Glomerular visceral epithelial cell (primary cell): Measurements from ENCODE around the gene SLC7A1.

Experiments used
- DNase-seq: peaks from one replicate; pipeline ENCODE4 v3.0.0-alpha.2; 2016; ENCODE audit errors: extremely low spot score

Gene SLC7A1

GRCh38 chr13:29510651-29511084 is 84.8 kb downstream of the SLC7A1 start:
- no peak for DNase-seq

- DNase-seq: peak; percentile 8
Measured at GRCh38 chr13:29509999-29510589, 85.4 kb downstream of the SLC7A1 start.

GRCh38 chr13:29508876-29509252 is 86.6 kb downstream of the SLC7A1 start:
- no peak for DNase-seq

- DNase-seq: peak; percentile 83
Measured at GRCh38 chr13:29508130-29508875, 87.2 kb downstream of the SLC7A1 start.

GRCh38 chr13:29507356-29507755 is 88.1 kb downstream of the SLC7A1 start:
- DNase-seq: peak; percentile 80

DNA sequence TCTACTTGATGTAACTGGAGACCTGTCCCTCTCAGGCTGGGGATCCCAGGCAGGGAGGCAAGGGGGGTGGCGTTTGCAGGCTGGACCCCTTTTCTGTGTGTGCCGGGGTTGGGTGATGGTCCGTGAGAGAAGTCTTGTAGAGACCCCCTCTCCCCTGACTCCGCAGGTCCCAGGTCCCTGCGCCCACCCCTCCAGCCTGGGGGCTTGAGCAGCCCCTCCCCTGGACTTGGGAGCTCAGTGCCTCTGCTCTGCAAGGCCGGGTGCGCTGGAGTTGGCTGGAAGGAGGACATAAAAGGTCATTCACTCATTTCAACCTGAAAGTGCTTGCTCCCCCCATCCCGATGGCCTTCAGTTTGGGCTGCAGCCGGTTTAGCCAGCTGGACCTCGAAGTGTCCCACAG is 89.5 kb downstream of the SLC7A1 start:
- DNase-seq: no peak

DNA sequence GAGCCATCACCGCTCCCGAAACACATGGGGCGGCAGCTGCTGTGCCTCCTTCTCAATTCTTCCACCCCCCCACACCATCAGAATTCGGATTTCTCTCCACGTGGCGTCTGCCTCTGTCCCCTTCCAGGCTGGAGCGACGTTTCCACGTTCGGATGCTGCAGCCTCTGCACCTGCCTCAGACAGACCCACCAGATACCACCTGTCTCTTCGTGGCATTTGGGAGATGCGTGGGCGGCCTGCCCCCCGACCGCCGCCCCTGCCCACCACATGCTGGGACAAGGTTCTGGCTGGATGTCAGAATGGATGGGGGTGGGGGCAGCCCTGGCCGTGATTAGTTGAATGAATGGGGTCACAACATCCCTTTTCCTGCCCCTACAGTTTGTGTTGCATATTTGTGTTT is 90.0 kb downstream of the SLC7A1 start:
- DNase-seq: no peak

- no peak for DNase-seq
Measured at GRCh38 chr13:29504691-29505090, 90.8 kb downstream of the SLC7A1 start.

DNA sequence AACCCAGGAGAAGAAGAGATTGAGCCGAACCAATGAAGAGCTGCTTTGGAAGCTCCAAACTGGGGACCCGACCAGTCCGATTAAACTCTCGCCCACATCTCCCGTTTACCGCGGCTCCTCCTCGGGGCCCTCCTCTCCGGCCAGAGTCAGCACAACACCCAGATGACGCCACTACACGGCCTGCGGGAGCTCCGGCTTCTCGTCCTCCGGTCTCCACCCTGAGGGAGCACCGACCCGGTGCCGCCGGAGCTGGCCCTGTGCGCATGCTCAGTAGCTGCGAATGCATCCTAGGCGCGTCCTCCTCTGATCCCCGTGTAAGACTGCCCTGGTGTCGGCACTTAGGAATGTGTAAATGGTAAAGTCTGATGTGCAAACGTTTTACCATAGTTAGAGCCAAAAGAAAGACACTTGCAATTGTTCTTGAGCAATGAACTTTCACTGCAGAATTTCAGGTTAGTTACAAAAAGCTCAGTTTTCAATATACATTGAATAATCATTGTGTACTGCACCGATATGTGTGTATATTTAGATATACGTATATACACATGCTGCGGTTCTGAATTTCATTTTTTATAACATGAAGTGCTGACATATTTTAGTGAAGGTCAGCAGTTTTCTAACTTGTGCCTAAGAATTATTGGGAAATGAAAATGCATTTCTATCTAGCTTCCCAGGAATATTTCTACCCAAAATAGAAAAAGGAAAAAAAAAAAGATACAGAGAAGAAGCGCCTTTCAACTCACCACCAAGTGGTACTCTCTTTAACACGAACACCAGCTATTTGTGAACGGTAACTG is 92.2 kb downstream of the SLC7A1 start:
- DNase-seq: peak; percentile 9

- no peak for DNase-seq
Measured at GRCh38 chr13:29502391-29503008, 93.0 kb downstream of the SLC7A1 start.

- DNase-seq: no peak
Measured at GRCh38 chr13:29501674-29502073, 93.8 kb downstream of the SLC7A1 start.

GRCh38 chr13:29500386-29500785 is 95.1 kb downstream of the SLC7A1 start:
- peak; percentile 39 for DNase-seq

- no peak for DNase-seq
Measured at GRCh38 chr13:29499506-29500165, 95.9 kb downstream of the SLC7A1 start.

GRCh38 chr13:29498426-29499040 is 97.0 kb downstream of the SLC7A1 start:
- no peak for DNase-seq

DNA sequence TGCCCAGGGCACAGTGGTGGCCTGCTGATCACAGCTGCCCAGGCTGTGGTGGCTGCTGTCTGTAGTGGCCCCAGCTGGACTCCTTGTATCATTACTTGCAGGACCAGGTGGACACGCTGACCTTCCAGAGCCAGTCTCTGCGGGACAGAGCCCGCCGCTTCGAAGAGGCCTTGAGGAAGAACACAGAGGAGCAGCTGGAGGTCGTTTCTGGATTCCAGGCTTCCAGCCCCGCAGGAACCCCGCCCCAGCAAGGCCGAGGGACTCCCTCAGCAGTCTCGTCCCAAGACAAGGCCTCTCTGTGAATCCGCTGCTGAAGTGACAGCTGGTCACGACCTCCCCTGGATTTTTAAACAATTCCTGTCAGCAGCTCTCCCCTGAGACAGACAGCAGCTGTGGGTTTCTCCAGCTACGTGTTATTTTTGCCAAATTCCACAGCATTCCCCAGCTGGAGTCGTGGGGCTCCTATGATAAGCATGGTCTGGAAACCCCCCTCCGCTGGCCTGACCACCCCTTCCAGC is 98.3 kb downstream of the SLC7A1 start:
- DNase-seq: no peak

DNA sequence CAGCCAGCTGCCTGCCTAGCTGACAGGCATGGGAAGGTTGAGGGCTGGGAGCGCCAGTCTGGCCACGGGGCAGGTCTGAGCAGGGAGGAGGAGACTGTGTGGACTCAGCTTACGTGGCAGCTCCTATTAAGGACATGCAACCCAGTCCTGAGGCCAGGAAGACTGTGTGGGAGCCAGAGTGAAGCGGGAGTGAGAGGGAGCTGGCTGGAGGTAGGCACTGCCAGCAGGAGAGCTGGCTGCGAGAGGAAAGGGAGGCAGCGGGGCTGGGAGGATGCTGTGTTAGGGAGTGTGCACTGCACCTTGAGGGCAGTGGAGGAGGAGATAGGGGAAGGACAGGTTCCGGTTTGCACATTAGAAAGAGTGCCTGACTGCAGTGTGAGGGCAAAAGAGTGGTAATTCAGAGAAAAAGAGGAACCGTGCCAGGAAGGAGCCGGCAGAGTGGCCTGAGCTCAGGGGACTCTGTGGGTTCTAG is 99.2 kb downstream of the SLC7A1 start:
- DNase-seq: no peak

- DNase-seq: no peak
Measured at GRCh38 chr13:29494520-29494919, 101.0 kb downstream of the SLC7A1 start.

DNA sequence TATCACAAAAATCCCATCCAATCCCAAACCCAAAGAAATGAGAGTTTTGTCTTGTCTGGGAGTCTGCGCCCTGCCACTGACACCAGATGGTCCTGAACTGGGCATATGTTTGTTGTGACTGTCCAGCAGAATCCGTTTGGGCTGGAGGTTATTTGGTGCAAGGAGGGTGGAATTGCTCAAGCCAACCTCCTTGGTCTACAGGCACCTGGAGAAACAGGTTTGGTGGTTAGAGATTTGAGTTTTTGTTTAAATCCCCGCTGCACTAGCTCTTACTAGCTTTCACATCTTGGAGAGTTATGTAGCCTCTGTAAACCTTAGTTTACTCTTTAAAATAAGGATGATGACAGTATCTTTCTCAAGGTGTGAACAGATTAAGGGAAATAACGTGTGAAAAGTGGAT is 101.7 kb downstream of the SLC7A1 start:
- no peak for DNase-seq

GRCh38 chr13:29491248-29491647 is 104.2 kb downstream of the SLC7A1 start:
- no peak for DNase-seq

- DNase-seq: no peak
Measured at GRCh38 chr13:29490561-29490885, 105.0 kb downstream of the SLC7A1 start.
